SK-N-SH (cell line): ENCODE results near the gene TMEM190. TPM values are rescaled to one million over a fixed set of nuclear protein-coding genes. Genes with fewer than 3 reads are reported as not detected.

Experiments used
- CTCF ChIA-PET: fragments of 300-600, 350-600 bp; formaldehyde crosslinking; extraction: SDS; loops from one replicate; lab custom pipeline; 2021; lab: Yijun Ruan, JAX
- POLR2A ChIA-PET: fragments of 350-600 bp; sonication (Branson Sonifier 250); formaldehyde crosslinking; extraction: SDS; loops from one replicate; lab custom pipeline; 2020; ENCODE audit warnings: antibody characterized with exemption, inconsistent platforms; lab: Yijun Ruan, JAX
- DNase-seq: peaks from one replicate; pipeline ENCODE4 v3.0.0; 2012
- H2AFZ ChIP-seq: fragments of 200-600 bp; sonication (generic); 2 replicates; pipeline ENCODE4 v1.8.1; 2016; ENCODE audit warnings: antibody characterized with exemption, mild to moderate bottlenecking, low read depth
- H3F3A ChIP-seq: fragments of 200-600 bp; sonication (generic); replicated peaks from 2 replicates; pipeline ENCODE3; 2016; ENCODE audit warnings: antibody characterized with exemption, mild to moderate bottlenecking; ENCODE audit not compliant: insufficient read depth
- H3K27ac ChIP-seq, 2 experiments: fragments of 200-500 bp in 1 of 2; fragments of 200-600 bp in 1 of 2; sonication (Bioruptor generic) in 1 of 2; sonication (generic), shearing (Covaris generic) in 1 of 2; 2 replicates each; pipeline versions ENCODE4 v1.5.1 to v1.6.1; 2014 to 2016; ENCODE audit warnings: low read depth in 2 of 2, inconsistent platforms in 1 of 2, low read length in 1 of 2, mild to moderate bottlenecking in 1 of 2, mixed read lengths in 1 of 2
- H3K27me3 ChIP-seq: fragments of 200-600 bp; sonication (generic), shearing (Covaris generic); 2 replicates; pipeline ENCODE4 v1.6.1; 2016; ENCODE audit warnings: mixed run types; ENCODE audit not compliant: insufficient read depth
- H3K36me3 ChIP-seq, 2 experiments: fragments of 200-500 bp in 1 of 2; fragments of 200-600 bp in 1 of 2; sonication (Bioruptor generic) in 1 of 2; sonication (generic) in 1 of 2; replicated peaks in 1 of 2; 2 replicates each; pipeline versions ENCODE3 to v1.5.1; 2014 to 2016; ENCODE audit warnings: low read length in 1 of 2, mild to moderate bottlenecking in 1 of 2; ENCODE audit not compliant: insufficient read depth in 2 of 2, control insufficient read depth in 1 of 2
- H3K4me1 ChIP-seq, 2 experiments: fragments of 200-500 bp in 1 of 2; fragments of 200-600 bp in 1 of 2; sonication (Bioruptor generic) in 1 of 2; sonication (generic), shearing (Covaris generic) in 1 of 2; 2 replicates each; pipeline versions ENCODE4 v1.5.1 to v1.6.1; 2014 to 2016; ENCODE audit warnings: low read depth in 1 of 2, low read length in 1 of 2, mixed run types in 1 of 2; ENCODE audit not compliant: insufficient read depth in 2 of 2, control insufficient read depth in 1 of 2
- H3K4me2 ChIP-seq: fragments of 200-600 bp; sonication (generic), shearing (Covaris generic); 2 replicates; pipeline ENCODE4 v1.6.1; 2017; ENCODE audit warnings: mixed run types
- H3K4me3 ChIP-seq, 2 experiments: fragments of 200-500 bp in 1 of 2; fragments of 200-600 bp in 1 of 2; sonication (Bioruptor generic) in 1 of 2; sonication (generic), shearing (Covaris generic) in 1 of 2; 2 replicates each; pipeline versions ENCODE4 v1.5.1 to v1.8.1; 2014 to 2016; ENCODE audit warnings: low read depth in 2 of 2, inconsistent platforms in 1 of 2, low read length in 1 of 2, mild to moderate bottlenecking in 1 of 2, mixed read lengths in 1 of 2, moderate library complexity in 1 of 2
- H3K79me2 ChIP-seq: fragments of 200-600 bp; sonication (generic); 2 replicates; pipeline ENCODE4 v1.8.1; 2017; ENCODE audit warnings: mild to moderate bottlenecking; ENCODE audit not compliant: insufficient read depth
- H3K9ac ChIP-seq: fragments of 200-600 bp; sonication (generic); 2 replicates; pipeline ENCODE4 v1.6.1; 2017; ENCODE audit warnings: mixed run types
- H3K9me2 ChIP-seq: fragments of 200-600 bp; sonication (generic); 2 replicates; pipeline ENCODE4 v1.6.1; 2017; ENCODE audit warnings: mixed run types
- H3K9me3 ChIP-seq: fragments of 200-600 bp; sonication (generic); 2 replicates; pipeline ENCODE4 v1.6.1; 2017; ENCODE audit warnings: mixed run types, mild to moderate bottlenecking, moderate library complexity
- H4K20me1 ChIP-seq: fragments of 200-600 bp; sonication (generic); 2 replicates; pipeline ENCODE4 v1.6.1; 2017; ENCODE audit warnings: mild to moderate bottlenecking, mixed run types; ENCODE audit not compliant: insufficient read depth
- CHD2 ChIP-seq: fragments of 150-350 bp; IDR thresholded peaks from 2 replicates; pipeline ENCODE4 v1.6.1; 2018; ENCODE audit warnings: low read length; ENCODE audit not compliant: partially characterized antibody
- EP300 ChIP-seq, 2 experiments: IDR thresholded peaks; 2 replicates each; pipeline versions ENCODE4 v1.4.0 to v1.6.1; 2012; ENCODE audit warnings: borderline replicate concordance in 1 of 2, low read depth in 1 of 2, low read length in 1 of 2
- FOSL2 ChIP-seq: IDR thresholded peaks from 2 replicates; pipeline ENCODE4 v1.4.0; 2012; ENCODE audit warnings: low read depth, mild to moderate bottlenecking, moderate library complexity, borderline replicate concordance
- JUND ChIP-seq: IDR thresholded peaks from 2 replicates; pipeline ENCODE4 v1.4.0; 2012
- MEF2A ChIP-seq: IDR thresholded peaks from 2 replicates; pipeline ENCODE4 v1.4.0; 2012; ENCODE audit warnings: low read depth, borderline replicate concordance
- MXI1 ChIP-seq: IDR thresholded peaks from 2 replicates; pipeline ENCODE4 v1.6.1; 2012; ENCODE audit warnings: mild to moderate bottlenecking, low read depth, low read length, improper control_type of control experiment
- NFIC ChIP-seq: IDR thresholded peaks from 2 replicates; pipeline ENCODE4 v1.4.0; 2012; ENCODE audit warnings: borderline replicate concordance
- RAD21 ChIP-seq: IDR thresholded peaks from 2 replicates; pipeline ENCODE4 v1.6.1; 2012; ENCODE audit warnings: mild to moderate bottlenecking, low read length
- RFX5 ChIP-seq: IDR thresholded peaks from 2 replicates; pipeline ENCODE4 v1.6.1; 2012; ENCODE audit warnings: mild to moderate bottlenecking, improper control_type of control experiment, low read length
- RXRA ChIP-seq: IDR thresholded peaks from 2 replicates; pipeline ENCODE4 v1.4.0; 2012; ENCODE audit warnings: low read depth, mild to moderate bottlenecking, borderline replicate concordance
- SMC3 ChIP-seq: IDR thresholded peaks from 2 replicates; pipeline ENCODE4 v1.6.1; 2012; ENCODE audit warnings: low read depth, low read length, improper control_type of control experiment
- TAF1 ChIP-seq: IDR thresholded peaks from 2 replicates; pipeline ENCODE4 v1.6.1; 2012; ENCODE audit warnings: low read depth, mild to moderate bottlenecking, low read length, moderate library complexity, borderline replicate concordance
- WGBS: methylation state at CpG from one replicate; pipeline ENCODE4 v1.1.6; 2017; ENCODE audit warnings: low lambda C conversion rate; 5-methylcytosine and 5-hydroxymethylcytosine counted together
- polyA plus RNA-seq, 3 experiments: library from polyadenylated mRNA; depleted of rRNA; stranded (reverse); fragments of >200 nt; gene quantifications; 2 replicates each; pipeline ENCODE4 v1.2.3, GENCODE V29; 2012
- TF ChIP-seq, protein P1 (sequence below): IDR thresholded peaks from 2 replicates; pipeline ENCODE4 v1.6.1; 2012; ENCODE audit warnings: mild to moderate bottlenecking, low read depth, low read length, moderate library complexity
- TF ChIP-seq, protein P2 (sequence below): IDR thresholded peaks from 2 replicates; pipeline ENCODE4; 2012

Gene TMEM190
- polyA plus RNA-seq, 1 of the 3 experiments (the other 2 are of a cell fraction): 0.77 TPM

DNA sequence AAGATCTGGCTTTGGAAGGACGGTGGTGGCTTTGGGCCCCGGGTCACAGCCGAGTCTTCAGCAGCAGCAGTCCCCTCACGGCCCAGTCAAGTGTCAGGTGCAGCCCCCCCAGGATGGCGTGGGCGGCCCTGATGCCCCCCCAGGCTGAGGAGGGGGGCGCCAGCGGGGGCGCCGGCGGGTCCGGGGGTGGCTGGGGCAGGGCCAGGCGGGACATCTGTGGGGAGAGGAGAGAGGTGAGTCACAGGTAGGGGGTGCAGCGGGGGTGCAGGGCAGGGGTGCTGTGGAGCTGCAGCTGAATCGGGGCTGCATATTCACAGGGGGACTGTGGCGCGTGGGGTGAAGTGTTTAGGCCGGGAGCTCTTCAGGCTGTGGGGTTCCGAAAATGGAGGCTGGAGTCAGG, 10.7 kb upstream of the TMEM190 start:
- no peak overlapping the region for H3K9ac ChIP-seq
- CTCF ChIA-PET: no interaction called here
- no peaks in the 10 kb centered on the region for H3K27me3 ChIP-seq
- no peaks in the 10 kb centered on the region for H3K9me2 ChIP-seq
- peaks cover 14% of the 10 kb centered on the region for H3K79me2 ChIP-seq
- H4K20me1 ChIP-seq: no peaks in the 10 kb centered on the region
- no peak overlapping the region for H2AFZ ChIP-seq
- no peak for TF ChIP-seq MEF2A
- no peak for TF ChIP-seq FOSL2
- TF ChIP-seq, protein P1, sequence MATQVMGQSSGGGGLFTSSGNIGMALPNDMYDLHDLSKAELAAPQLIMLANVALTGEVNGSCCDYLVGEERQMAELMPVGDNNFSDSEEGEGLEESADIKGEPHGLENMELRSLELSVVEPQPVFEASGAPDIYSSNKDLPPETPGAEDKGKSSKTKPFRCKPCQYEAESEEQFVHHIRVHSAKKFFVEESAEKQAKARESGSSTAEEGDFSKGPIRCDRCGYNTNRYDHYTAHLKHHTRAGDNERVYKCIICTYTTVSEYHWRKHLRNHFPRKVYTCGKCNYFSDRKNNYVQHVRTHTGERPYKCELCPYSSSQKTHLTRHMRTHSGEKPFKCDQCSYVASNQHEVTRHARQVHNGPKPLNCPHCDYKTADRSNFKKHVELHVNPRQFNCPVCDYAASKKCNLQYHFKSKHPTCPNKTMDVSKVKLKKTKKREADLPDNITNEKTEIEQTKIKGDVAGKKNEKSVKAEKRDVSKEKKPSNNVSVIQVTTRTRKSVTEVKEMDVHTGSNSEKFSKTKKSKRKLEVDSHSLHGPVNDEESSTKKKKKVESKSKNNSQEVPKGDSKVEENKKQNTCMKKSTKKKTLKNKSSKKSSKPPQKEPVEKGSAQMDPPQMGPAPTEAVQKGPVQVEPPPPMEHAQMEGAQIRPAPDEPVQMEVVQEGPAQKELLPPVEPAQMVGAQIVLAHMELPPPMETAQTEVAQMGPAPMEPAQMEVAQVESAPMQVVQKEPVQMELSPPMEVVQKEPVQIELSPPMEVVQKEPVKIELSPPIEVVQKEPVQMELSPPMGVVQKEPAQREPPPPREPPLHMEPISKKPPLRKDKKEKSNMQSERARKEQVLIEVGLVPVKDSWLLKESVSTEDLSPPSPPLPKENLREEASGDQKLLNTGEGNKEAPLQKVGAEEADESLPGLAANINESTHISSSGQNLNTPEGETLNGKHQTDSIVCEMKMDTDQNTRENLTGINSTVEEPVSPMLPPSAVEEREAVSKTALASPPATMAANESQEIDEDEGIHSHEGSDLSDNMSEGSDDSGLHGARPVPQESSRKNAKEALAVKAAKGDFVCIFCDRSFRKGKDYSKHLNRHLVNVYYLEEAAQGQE: no peak
- TF ChIP-seq JUND: no peak
- TF ChIP-seq RXRA: no peak
- TF ChIP-seq TAF1: no peak
- TF ChIP-seq RFX5: no peak
- no peak for TF ChIP-seq SMC3
- no peak for TF ChIP-seq EP300 (IDR thresholded peaks at IDR 0.05; ENCODE audit: borderline replicate concordance in 1 of 2, low read depth in 1 of 2, low read length in 1 of 2)
- TF ChIP-seq RAD21: no peak
- TF ChIP-seq, protein P2, sequence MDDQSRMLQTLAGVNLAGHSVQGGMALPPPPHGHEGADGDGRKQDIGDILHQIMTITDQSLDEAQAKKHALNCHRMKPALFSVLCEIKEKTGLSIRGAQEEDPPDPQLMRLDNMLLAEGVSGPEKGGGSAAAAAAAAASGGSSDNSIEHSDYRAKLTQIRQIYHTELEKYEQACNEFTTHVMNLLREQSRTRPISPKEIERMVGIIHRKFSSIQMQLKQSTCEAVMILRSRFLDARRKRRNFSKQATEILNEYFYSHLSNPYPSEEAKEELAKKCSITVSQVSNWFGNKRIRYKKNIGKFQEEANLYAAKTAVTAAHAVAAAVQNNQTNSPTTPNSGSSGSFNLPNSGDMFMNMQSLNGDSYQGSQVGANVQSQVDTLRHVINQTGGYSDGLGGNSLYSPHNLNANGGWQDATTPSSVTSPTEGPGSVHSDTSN: no peak
- no peak for TF ChIP-seq MXI1
- TF ChIP-seq CHD2: no peak
- no peak for TF ChIP-seq NFIC
- no peak overlapping the region for H3K4me2 ChIP-seq
- H3K4me3 ChIP-seq: no peak overlapping the region
- POLR2A ChIA-PET: no interaction called here
- no peak for DNase-seq
- peaks cover 5 to 13% of the 10 kb centered on the region in 2 experiments; a peak in 1 of 4 replicates for H3K4me1 ChIP-seq
- peaks cover 13% of the 10 kb centered on the region for H3F3A ChIP-seq
- 98% methylated on average over 10 of the region's 19 CpGs for WGBS
- H3K9me3 ChIP-seq: no peaks in the 10 kb centered on the region
- no peak overlapping the region for H3K27ac ChIP-seq
- H3K36me3 ChIP-seq: peaks cover 0 to 4% of the 10 kb centered on the region in 2 experiments

GRCh38 chr19:55366790-55367189, 9.8 kb upstream of the TMEM190 start:
- peaks cover 6 to 13% of the 10 kb centered on the region in 2 experiments; a peak in 1 of 4 replicates for H3K4me1 ChIP-seq
- H3K4me3 ChIP-seq: no peak overlapping the region
- WGBS: 88% methylated on average over 2 of the region's 3 CpGs
- H2AFZ ChIP-seq: no peak overlapping the region
- H3K9me2 ChIP-seq: no peaks in the 10 kb centered on the region
- no peak overlapping the region for H3K9ac ChIP-seq
- ChIA-PET CTCF (no interaction called here), POLR2A (no interaction called here)
- no peak for DNase-seq
- H3K27ac ChIP-seq: no peak overlapping the region
- peaks cover 14% of the 10 kb centered on the region for H3K79me2 ChIP-seq
- H3K9me3 ChIP-seq: no peaks in the 10 kb centered on the region
- H3K4me2 ChIP-seq: no peak overlapping the region
- no peaks in the 10 kb centered on the region for H4K20me1 ChIP-seq
- H3F3A ChIP-seq: peaks cover 22% of the 10 kb centered on the region
- TF ChIP-seq MEF2A: no peak
- no peaks in the 10 kb centered on the region for H3K27me3 ChIP-seq
- peaks cover 0 to 4% of the 10 kb centered on the region in 2 experiments for H3K36me3 ChIP-seq
